Breast epithelium (tissue), 4 donors: Measurements from ENCODE around the gene CUL4A. TPM values are rescaled to one million over a fixed set of nuclear protein-coding genes. Genes with fewer than 3 reads are reported as not detected.

Experiments
- DNase-seq, 2 donors: peaks; one replicate each; pipeline ENCODE4 v3.0.0-alpha.2; 2019; ENCODE audit warnings: low spot score in 2 of 2
- H3K27ac ChIP-seq, 2 donors: fragments of 200-600 bp; sonication (generic) in 1 of 2; one replicate each; pipeline ENCODE4 v1.5.1; 2016 to 2019; ENCODE audit warnings: mild to moderate bottlenecking in 1 of 2
- H3K27me3 ChIP-seq, 2 donors: fragments of 200-600 bp; sonication (generic) in 1 of 2; one replicate each; pipeline versions ENCODE4 v1.5.1 to v1.6.0; 2017 to 2019; ENCODE audit warnings: control low read depth in 1 of 2, mild to moderate bottlenecking in 1 of 2
- H3K36me3 ChIP-seq: fragments of 200-600 bp; one replicate; pipeline ENCODE4 v1.5.1; 2019
- H3K4me1 ChIP-seq, 2 donors: fragments of 200-600 bp; sonication (generic); one replicate each; pipeline ENCODE4 v1.5.1; 2016 to 2019; ENCODE audit warnings: control low read depth in 1 of 2
- H3K4me3 ChIP-seq, 3 donors: fragments of 200-600 bp; sonication (generic); 1 replicate in 2 of 3; 2 replicates in 1 of 3; pipeline ENCODE4 v1.5.1; 2016 to 2019; ENCODE audit warnings: mild to moderate bottlenecking in 3 of 3, moderate library complexity in 2 of 3
- H3K9me3 ChIP-seq, 2 donors: fragments of 200-600 bp; sonication (generic) in 1 of 2; one replicate each; pipeline ENCODE4 v1.5.1; 2016 to 2019; ENCODE audit warnings: control low read depth in 1 of 2
- CTCF ChIP-seq, 3 donors: fragments of 450-650 bp; IDR thresholded peaks; one replicate each; pipeline ENCODE4 v1.5.1; 2016 to 2017; ENCODE audit warnings: antibody characterized with exemption in 3 of 3, mild to moderate bottlenecking in 3 of 3, moderate library complexity in 3 of 3
- POLR2A ChIP-seq: fragments of 450-650 bp; IDR thresholded peaks from one replicate; pipeline ENCODE4 v1.6.1; 2016; ENCODE audit warnings: antibody characterized with exemption, mild to moderate bottlenecking, moderate library complexity
- POLR2AphosphoS5 ChIP-seq, 3 donors: sonication (generic); formaldehyde crosslinking; IDR thresholded peaks; one replicate each; pipeline ENCODE4 v1.6.1; 2017; ENCODE audit warnings: antibody characterized with exemption in 3 of 3
- intact Hi-C: fragments of 100-400 bp; cut with DNase I; formaldehyde crosslinking; loops from one replicate; pipeline ENCODE4 v1.15.1; 2023; ENCODE audit warnings: low total_unique reads
- total RNA-seq, 3 donors: library from RNA; depleted of rRNA; stranded (reverse); fragments of >200 nt; gene quantifications; one replicate each; pipeline ENCODE4 v1.1.0, GENCODE V29; 2016

Gene CUL4A
- total RNA-seq, 3 donors from 2014 or later = 108 to 145 (median 142) TPM

GRCh38 chr13:113190181-113190580 lies 19.2 kb upstream of the CUL4A start:
- TF ChIP-seq POLR2A (no peak), POLR2AphosphoS5 (IDR thresholded peaks at IDR 0.05) (no peak), CTCF (IDR thresholded peaks at IDR 0.05) (no peak)
- H3K36me3 ChIP-seq = no peaks in the 10 kb centered on the region

GRCh38 chr13:113192279-113192678 lies 17.1 kb upstream of the CUL4A start:
- no peaks in the 10 kb centered on the region for H3K27me3 ChIP-seq
- H3K27ac ChIP-seq = no peak overlapping the region
- no peak for TF ChIP-seq POLR2AphosphoS5 (IDR thresholded peaks at IDR 0.05)
- no peak for TF ChIP-seq POLR2A
- TF ChIP-seq CTCF (IDR thresholded peaks at IDR 0.05) = no peak
- H3K4me1 ChIP-seq = no peaks in the 10 kb centered on the region
- intact Hi-C loops = no loop called here
- DNase-seq = no peak
- H3K9me3 ChIP-seq = no peaks in the 10 kb centered on the region
- no peak overlapping the region for H3K4me3 ChIP-seq
- no peaks in the 10 kb centered on the region for H3K36me3 ChIP-seq

More at GRCh38 chr13:113190181-113190580, 19.2 kb upstream of the CUL4A start:
- Histone ChIP-seq H3K27me3 (no peaks in the 10 kb centered on the region), H3K4me3 (no peak overlapping the region), H3K9me3 (no peaks in the 10 kb centered on the region), H3K27ac (no peak overlapping the region), H3K4me1 (no peaks in the 10 kb centered on the region)
- DNase-seq = no peak
- intact Hi-C loops = no loop called here

- Histone ChIP-seq H3K4me1 (no peaks in the 10 kb centered on the region), H3K27me3 (no peaks in the 10 kb centered on the region), H3K4me3 (no peak overlapping the region), H3K27ac (no peak overlapping the region), H3K36me3 (no peaks in the 10 kb centered on the region), H3K9me3 (no peaks in the 10 kb centered on the region)
- TF ChIP-seq CTCF (IDR thresholded peaks at IDR 0.05) (no peak), POLR2A (no peak), POLR2AphosphoS5 (IDR thresholded peaks at IDR 0.05) (no peak)
- intact Hi-C loops = no loop called here
- DNase-seq = no peak
Measured at GRCh38 chr13:113192902-113193301, 16.5 kb upstream of the CUL4A start.

GRCh38 chr13:113195360-113195759 lies 14.1 kb upstream of the CUL4A start:
- no peak overlapping the region for H3K4me3 ChIP-seq
- H3K9me3 ChIP-seq = no peaks in the 10 kb centered on the region
- no peaks in the 10 kb centered on the region for H3K4me1 ChIP-seq
- peak overlapping the region; percentile 10 to 41 for H3K27ac ChIP-seq
- no peaks in the 10 kb centered on the region for H3K27me3 ChIP-seq
- intact Hi-C loops = no loop called here
- no peak for DNase-seq
- H3K36me3 ChIP-seq = no peaks in the 10 kb centered on the region
- TF ChIP-seq CTCF (IDR thresholded peaks at IDR 0.05) = no peak
- no peak for TF ChIP-seq POLR2AphosphoS5 (IDR thresholded peaks at IDR 0.05)
- no peak for TF ChIP-seq POLR2A

- no peaks in the 10 kb centered on the region for H3K36me3 ChIP-seq
- H3K9me3 ChIP-seq = no peaks in the 10 kb centered on the region
- intact Hi-C loops = no loop called here
- no peaks in the 10 kb centered on the region for H3K27me3 ChIP-seq
- H3K27ac ChIP-seq = no peak overlapping the region
- H3K4me1 ChIP-seq = no peaks in the 10 kb centered on the region
- no peak for DNase-seq
- no peak overlapping the region for H3K4me3 ChIP-seq
- TF ChIP-seq POLR2A (no peak), CTCF (IDR thresholded peaks at IDR 0.05) (no peak), POLR2AphosphoS5 (IDR thresholded peaks at IDR 0.05) (no peak)
Measured at GRCh38 chr13:113196970-113197737, 12.3 kb upstream of the CUL4A start.
